HUDEP-2 (cell line): ENCODE data around the gene PBX3.
"Not testable (repeated sequence)": the region's sequence is repeated elsewhere in the genome, so short reads cannot be mapped to it uniquely, and the experiment has no call there.

ENCODE experiments used
- DNase-seq, 76 experiments: peaks; one replicate each; lab custom pipeline; 2025; ENCODE audit not compliant: unreplicated experiment in 76 of 76; lab: John Stamatoyannopoulos, UW

PBX3 gene

DNA sequence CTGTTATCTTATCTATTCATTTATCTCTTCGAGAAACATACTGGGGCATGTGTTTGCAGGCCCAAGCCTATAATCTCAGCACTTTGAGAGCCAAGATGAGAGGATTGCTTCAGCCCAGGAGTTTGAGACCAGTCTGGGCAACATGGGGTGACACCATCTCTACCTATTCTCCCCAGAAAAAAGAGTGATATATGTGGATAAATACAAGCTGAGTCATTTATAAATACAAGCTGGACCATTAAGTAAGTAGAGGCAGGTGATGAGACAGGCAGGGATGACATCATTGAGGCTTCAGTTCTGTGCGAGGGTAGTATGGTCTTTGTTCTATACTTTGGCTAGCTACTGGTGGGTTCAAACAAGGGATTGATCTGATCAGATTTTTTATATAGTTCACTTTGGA lies 25.6 kb downstream of the PBX3 start:
- no peak for DNase-seq

DNA sequence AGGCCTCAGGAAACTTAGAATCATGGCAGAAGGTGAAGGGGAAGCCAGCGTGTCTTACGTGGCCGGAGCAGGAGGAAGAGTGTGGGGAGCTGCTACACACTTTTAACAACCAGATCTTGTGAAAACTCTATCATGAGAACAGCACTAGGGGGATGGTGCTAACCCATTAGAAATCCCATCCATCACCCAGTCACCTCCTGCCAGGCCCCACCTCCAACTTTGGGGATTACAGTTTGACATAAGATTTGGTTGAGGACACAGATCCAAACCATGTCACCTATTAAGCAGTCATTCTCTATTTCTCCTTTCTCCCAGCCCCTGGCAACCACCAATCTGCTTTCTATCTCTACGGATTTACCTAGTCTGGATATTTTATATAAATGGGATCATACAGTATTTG lies 26.9 kb downstream of the PBX3 start:
- DNase-seq, result no peak

DNA sequence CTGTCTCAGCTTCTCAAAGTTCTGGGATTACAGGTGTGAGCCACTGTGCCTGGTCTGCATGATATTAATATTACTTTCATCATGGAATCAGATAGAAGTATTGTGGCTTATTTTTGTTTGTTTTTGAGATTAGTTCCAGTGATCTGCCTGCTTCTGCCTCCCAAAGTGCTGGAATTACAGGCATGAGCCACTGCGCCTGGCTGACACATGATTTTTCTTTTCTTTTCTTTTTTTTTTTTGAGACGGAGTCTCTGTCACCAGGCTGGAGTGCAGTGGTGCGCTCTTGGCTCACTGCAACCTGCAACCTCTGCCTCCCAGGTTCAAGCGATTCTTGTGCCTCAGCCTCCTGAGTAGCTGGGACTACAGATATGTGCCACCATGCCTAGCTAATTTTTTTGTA lies 29.6 kb downstream of the PBX3 start:
- not testable (repeated sequence) for DNase-seq

DNA sequence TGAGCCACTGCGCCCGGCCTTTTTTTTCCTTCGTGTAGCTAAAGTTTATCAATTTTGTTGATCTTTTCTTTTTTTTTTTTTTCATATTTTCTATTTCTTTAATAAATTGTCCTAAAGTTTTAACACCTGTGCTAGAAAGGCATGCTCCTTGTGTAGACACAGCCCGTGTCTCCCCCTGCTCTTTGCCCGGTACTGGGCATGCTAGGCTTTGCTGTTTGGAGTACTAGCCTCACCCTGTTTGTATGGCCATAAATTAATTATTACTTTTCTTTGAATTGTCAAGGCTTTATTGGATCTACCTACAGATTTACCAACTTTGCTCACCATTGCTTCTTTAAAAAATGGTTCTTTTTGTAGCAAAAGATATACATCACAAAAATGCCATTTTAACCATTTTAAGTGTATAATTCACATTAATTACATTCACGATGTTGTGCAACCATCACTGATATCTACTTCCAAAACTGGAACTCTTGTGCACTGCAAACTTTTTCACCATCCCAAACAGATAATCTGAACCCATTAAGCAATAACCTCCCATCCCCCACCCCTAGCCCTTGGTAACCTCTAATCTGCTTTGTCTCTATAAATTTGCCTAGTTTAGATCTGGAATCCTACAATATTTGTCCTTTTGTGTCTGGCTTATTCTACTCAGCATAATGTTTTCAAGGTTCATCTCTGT lies 31.5 kb downstream of the PBX3 start:
- DNase-seq, result not testable (repeated sequence)

DNA sequence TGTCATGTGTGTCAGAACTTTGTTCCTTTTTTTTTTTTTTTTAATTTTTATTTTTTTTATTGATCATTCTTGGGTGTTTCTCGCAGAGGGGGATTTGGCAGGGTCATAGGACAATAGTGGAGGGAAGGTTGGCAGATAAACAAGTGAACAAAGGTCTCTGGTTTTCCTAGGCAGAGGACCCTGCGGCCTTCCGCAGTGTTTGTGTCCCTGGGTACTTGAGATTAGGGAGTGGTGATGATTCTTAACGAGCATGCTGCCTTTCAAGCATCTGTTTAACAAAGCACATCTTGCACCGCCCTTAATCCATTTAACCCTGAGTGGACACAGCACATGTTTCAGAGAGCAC lies 32.0 kb downstream of the PBX3 start:
- not testable (repeated sequence) for DNase-seq

DNA sequence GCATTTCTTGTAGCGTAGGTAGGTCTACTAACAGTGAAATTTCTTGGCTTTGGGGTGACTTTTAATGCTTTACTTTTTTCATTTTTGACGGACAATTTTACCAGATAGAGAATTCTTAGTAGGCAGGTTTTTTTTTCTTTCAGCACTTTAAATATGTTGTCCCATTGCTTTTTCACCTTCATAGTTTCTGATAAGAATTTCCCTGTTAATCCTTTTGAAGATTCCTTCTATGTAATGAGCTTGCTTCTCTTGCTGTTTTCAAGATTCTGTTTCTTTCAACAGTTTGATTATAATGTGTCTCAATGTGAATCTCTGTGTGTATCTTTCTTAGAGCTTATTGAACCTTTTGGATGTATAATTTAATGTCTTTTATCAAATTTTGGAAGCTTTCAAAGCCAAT lies 35.5 kb downstream of the PBX3 start:
- DNase-seq, result no peak

DNA sequence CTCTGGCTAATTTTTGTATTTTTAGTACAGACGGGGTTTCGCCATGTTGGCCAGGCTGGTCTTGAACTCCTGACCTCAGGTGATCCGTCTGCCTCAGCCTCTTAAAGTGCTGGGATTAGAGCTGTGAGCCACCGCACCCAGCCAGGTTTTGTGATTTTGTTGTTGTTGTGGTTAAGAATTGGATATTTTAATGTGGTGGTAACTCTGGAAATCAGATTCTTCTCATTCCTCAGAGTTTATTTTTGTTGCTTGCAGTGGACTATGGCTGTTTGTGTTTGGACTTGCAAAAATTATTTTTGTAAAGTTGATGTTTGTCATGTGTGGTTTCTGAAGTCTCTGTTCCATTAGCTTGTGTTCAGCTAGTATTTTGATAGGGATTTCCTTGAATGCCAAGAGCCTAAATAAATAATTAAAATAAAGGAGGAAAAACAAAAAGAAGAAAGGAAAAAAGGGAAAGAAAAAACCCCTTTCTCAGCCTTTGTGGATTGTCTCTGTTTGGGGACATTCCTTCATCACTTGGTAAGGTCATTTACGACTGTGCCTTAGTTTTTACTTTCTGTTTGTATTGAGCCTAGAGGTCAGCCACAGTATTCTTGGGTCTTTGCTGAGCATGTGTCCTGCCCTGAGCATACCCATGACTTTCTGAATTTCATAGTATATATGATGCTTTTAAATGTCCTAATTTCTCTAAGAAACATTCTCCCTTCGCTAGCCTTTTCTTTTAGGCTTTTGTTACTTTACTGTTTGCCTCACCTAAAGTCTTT lies 37.3 kb downstream of the PBX3 start:
- DNase-seq, result no peak

DNA sequence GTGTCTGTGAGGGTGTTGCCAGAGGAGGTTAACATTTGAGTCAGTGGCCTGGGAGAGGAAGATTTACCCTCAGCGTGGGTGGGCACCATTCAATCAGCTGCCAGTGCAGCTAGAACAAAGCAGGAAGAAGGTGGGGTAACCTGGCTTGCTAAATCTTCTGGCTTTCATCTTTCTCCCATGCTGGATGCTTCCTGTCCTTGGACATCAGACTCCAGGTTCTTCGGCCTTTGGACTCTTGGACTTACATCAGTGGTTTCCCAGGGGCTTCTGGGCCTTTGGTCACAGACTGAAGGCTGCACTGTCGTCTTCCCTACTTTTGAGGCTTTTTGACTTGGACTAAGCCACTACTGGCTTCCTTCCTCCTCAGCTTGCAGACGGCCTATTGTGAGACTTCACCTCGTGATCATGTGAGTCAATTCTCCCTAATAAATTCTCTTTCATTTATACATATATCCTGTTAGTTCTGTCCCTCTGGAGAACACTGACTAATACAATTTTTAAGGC lies 38.1 kb downstream of the PBX3 start:
- DNase-seq, result peak in 1 of 76 experiments; percentile 18

DNA sequence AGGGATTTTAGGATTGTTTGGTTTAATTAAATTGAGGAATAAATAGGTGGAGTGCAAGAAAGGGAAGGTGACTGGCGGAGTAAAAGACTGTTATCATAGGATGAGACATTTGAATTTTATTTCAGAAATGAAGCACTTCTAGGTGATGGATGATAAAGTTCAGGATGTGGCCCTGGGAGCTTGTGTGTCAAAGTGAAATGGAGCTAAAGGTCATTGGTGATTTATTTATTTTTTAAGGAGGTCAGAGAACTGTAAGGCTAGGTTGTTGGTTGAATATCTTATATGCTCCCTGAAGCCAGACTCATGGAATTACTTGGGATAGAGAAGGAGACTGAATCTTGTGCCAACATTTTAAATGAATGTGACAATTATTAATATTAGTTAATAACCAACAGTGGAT lies 40.5 kb downstream of the PBX3 start:
- no peak for DNase-seq

DNA sequence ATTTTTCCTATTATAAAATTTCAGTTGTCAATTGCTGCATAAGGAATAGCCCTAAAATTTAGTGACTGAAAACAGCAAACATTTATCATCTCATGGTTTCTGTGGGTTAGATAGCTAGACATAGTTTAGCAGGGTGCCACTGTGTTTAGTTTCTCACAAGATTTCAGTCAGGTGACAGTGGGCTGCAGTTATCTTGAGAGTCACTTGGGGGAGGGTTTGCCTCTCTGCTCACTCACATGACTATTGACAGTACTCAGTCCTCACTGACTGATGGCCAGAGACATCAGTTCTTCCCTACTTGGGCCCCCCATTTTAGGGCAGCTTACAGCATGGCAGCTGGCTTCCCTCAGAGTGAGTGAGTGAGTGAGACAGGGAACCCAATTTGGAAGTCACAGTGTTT lies 42.0 kb downstream of the PBX3 start:
- DNase-seq, result peak in 32 of 76 experiments; percentile 1 to 36 (median 14)

DNA sequence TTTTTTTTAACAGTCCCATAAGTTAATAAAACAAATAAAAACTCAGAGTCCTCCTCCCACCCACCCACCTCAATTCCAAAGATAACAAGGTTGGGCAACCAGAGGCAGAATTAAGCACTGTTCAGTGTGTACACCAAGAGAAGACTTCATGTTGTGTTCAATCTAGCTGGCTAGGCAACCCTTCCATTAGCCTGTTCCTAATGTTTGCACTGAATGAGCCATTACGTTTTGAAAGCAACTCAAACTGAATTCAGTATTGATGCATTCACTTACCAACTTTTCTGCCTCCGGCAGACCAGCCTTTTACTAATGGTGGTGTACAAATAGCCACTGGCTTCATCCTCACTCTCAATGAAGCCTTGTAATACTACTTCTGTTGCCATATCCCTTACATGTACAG lies 47.5 kb downstream of the PBX3 start:
- DNase-seq, result no peak

DNA sequence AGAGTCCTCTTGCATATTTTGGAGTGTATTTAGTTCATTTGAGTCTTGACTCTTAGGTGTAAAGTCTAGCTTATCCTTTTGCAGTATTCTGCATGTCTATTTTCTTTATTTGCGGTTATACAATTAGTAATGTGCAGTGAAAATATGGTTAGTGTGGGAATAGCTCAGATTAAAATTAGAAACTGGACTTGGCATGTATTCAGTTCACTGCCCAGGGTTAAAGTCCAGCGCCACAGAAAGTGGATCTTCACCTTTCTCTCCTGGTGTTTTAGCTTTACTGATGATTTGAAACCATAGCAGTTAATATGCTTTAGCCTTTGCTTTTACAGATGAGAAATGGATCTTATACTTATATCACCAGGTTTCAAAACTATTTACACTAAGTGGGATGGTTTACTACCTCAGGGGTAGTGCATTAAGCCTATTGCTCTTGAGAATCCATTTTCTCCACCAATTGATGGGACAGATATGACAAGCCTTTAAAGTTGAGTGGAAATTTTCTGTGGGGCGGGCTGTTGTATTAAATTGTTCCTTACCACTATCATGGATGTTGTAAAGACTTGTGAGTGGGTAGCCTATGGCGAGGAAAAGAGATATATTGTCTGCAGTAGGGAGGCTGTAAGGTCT lies 48.9 kb downstream of the PBX3 start:
- no peak for DNase-seq

DNA sequence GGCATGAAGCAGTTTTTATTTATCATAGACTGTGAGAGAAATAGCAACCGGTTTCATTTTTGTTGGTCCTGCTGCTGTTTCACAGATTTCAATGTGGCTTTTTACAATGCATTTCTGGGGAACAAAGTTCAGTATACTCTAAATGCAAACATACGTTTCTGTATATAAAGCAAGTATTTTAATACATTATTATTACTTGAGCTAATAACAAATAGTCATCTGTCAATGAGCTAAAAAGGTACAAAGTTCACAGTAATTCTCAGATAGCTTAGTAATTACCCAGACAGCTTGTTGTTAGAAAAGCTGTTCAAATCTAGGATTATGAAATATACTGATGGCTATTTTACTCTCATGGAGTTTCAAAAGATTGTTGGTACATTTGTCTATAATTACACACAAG lies 50.8 kb downstream of the PBX3 start:
- DNase-seq, result no peak

DNA sequence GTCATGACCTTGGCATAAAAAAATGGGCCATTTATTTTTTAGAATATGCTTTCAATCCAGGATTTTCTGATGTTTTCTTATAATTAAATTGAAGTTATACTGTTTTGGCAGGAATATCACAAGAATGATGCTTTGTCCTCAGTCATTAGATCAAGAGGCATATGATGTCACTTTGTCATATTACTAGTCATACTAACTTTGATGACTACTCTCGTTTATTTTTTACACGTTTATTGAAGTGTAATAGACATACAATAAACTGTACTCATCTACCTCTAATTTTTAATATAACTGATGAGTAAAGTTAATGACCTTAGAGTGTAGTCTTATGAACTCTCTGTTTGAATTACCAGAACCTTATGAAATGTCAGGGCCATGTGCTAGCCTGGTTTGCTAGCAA lies 56.4 kb downstream of the PBX3 start:
- no peak for DNase-seq

DNA sequence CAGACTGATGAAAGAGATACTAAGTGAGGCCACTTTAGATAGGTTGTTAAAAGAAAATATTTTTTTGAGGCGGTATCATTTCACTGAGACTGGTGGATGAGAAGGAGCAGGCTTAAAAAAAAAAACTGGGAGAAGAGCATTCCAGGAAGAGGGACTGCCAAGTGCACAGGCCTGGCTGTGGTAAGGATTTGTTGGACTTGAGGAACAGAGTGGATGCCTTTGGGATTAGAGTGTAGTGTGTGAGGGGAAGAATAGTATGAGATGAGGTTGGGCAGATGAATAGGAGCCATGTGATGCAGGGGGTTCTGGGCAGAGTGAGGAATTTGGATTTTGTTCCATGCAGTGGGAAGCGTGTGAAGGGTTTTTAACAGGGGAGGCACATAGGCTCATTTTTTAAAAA lies 57.9 kb downstream of the PBX3 start:
- no peak for DNase-seq

DNA sequence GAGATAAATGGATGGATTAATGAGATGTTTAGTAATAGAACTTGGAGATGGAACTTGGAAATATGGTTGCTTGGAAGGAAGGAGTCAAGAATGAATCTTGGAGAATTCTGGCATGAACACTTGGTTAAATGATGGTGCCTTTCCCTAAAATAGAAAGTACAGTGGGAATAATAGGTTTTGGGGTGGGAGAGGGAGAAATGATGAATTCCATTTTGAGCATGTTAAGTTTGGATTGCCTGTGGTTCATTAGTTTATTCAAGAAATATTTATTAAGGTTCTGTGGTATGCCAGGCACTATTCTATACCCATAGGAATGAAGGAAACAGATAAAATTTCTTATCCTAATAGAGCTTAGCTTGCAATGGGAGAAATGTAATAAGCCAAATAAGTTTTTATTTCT lies 58.4 kb downstream of the PBX3 start:
- DNase-seq, result no peak

DNA sequence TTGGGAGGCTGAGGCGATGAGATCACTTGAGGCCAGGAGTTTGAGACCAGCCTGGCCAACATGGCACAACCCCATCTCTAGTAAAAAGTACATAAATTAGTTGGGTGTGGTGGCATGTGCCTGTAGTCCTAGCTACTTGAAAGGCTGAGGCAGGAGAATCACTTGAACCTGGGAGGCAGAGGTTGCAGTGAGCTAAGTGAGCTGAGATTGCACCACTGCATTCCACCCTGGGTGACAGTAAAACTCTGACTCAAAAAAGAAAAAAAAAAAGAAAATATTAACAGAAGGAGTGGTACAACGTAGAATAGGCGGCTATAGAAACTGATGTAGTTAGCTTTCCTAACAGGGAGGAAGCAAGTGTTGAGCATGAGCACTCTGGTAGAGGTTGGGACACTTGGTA lies 59.9 kb downstream of the PBX3 start:
- DNase-seq, result no peak

DNA sequence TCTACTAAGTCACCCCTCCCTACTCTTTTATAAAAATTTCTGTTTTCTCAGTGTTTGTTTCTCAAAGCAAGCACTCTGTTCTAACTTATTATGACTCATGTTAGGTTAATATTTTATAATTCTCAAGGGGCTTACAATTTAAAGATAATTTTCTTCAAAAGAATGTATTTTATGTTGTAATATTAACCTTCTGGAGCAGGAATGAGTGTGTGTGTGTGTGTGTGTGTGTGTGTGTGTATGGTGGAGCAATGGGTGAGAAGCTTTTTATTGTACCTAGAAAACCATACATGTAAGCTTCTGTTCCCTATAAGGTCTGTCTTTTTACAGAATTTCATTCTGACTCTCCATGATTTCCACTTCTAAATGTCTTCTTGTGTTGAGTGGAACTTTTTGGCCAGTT lies 63.0 kb downstream of the PBX3 start:
- DNase-seq, result no peak

DNA sequence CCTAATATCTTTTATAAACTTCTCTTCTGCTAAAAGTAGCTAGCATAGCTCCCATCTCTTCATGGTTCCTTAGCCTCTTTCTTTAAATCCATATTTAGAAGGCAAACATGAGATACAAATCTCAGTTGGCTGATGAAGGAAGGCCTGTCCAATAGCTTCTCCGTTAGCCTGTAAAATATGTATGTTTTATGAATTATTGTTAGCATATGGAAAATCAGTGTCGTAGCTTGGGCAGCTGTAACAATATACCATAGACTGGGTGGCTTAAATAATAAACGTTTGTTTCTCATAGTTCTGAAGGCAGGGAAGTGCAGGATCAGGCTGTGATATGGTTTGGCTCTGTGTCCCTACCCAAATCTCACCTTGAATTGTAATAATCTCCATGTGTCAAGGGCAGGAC lies 63.8 kb downstream of the PBX3 start:
- DNase-seq, result no peak

DNA sequence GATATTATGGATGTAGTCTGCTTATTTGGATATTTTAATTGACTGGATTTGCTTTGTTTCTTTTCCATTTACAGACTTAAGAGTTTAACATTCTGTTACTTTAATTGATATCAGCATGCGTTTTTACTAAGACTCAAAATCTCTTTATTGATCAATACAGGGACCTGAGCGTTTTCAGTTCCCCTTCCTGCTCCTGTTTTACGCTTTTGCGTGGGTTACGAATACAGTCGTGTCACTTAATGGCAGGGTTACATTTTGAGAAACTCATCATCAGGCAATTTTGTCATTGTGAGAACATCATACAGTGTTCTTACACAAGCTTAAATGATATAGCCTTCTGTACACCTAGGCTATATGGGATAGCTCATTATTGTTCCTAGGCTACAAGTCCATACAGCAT lies 65.2 kb downstream of the PBX3 start:
- DNase-seq, result no peak

DNA sequence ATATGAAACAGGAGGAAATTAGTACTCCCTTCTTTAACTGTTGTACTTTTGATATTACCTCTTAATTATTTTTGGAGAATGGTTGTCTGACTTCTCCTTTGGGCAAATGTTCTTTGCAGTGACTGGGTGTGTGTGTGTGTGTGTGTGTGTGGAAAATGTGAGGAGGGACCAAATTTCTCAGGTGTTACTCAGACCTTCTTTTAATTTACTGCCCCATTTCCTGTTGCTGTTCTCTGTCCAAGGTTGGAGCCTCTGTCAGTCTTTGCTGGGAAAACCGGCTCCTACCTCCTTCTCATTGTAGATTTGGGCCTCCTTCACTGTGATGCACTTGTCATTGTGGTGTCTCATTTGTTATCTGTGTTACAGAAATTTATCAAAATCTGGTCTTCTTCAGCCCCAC lies 68.4 kb downstream of the PBX3 start:
- DNase-seq, result no peak

DNA sequence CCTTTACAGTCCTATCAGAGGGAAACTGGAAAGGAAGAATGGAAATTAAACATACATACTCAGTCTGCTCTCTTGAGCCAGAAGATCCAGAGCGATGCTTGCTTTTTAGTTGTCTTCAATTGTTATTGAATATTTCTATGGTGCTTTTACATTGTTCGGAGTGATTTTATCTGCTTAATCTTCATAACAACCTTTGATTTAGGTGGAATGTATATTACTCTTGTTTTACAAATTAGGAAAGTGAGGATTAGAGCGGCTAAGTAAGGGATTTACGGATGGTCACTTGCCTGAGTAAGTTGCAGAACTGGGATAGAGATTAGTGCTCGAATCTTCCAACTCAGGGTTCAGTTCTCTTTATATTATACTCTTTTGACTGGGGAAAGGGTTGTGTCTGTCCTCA lies 69.1 kb downstream of the PBX3 start:
- no peak for DNase-seq
